Karpas-422 (cell line): ENCODE measurements around the gene FBP1. TPM values are rescaled to one million over a fixed set of nuclear protein-coding genes. Genes with fewer than 3 reads are reported as not detected.
A peak's percentile ranks its signal among the peaks of the same experiment; 100 is the strongest.

Experiments
- DNase-seq: peaks from one replicate; pipeline ENCODE4 v3.0.0-alpha.2; 2015
- H2AFZ ChIP-seq: fragments of 200-600 bp; sonication (generic); 2 replicates; pipeline ENCODE4 v1.6.1; 2014; ENCODE audit warnings: antibody characterized with exemption, low read length, mixed read lengths
- H3K27ac ChIP-seq: fragments of 200-600 bp; sonication (generic); 2 replicates; pipeline ENCODE4 v1.5.1; 2014; ENCODE audit warnings: mild to moderate bottlenecking, low read length, moderate library complexity
- H3K27me3 ChIP-seq: fragments of 200-600 bp; sonication (generic); 2 replicates; pipeline ENCODE4 v1.6.1; 2014; ENCODE audit warnings: low read length, mixed read lengths
- H3K36me3 ChIP-seq: fragments of 200-600 bp; sonication (generic); 2 replicates; pipeline ENCODE4 v1.6.1; 2014; ENCODE audit warnings: low read length, mixed read lengths; ENCODE audit not compliant: insufficient read depth
- H3K4me1 ChIP-seq: fragments of 200-600 bp; sonication (generic); 2 replicates; pipeline ENCODE4 v1.6.1; 2014; ENCODE audit warnings: mild to moderate bottlenecking, low read length, mixed read lengths
- H3K4me2 ChIP-seq: fragments of 200-600 bp; sonication (generic); 2 replicates; pipeline ENCODE4 v1.6.1; 2014; ENCODE audit warnings: low read length, low read depth, mild to moderate bottlenecking; ENCODE audit not compliant: poor library complexity, severe bottlenecking
- H3K4me3 ChIP-seq: fragments of 200-600 bp; sonication (generic); 2 replicates; pipeline ENCODE4 v1.5.1; 2014; ENCODE audit warnings: mild to moderate bottlenecking, antibody characterized with exemption, low read length, mixed read lengths
- H3K79me2 ChIP-seq: fragments of 200-600 bp; sonication (generic); 2 replicates; pipeline ENCODE4 v1.6.1; 2014; ENCODE audit warnings: mild to moderate bottlenecking, low read length, mixed read lengths
- H3K9ac ChIP-seq: fragments of 200-600 bp; sonication (generic); 2 replicates; pipeline ENCODE4 v1.6.0; 2014; ENCODE audit warnings: low read length
- H3K9me2 ChIP-seq: fragments of 200-600 bp; sonication (generic), shearing (Covaris generic); replicated peaks from 2 replicates; pipeline ENCODE4 v1.6.0; 2014; ENCODE audit warnings: mild to moderate bottlenecking, low read length, moderate library complexity; ENCODE audit not compliant: insufficient read depth
- H3K9me3 ChIP-seq: fragments of 300-700, 200-600 bp; sonication (generic); 2 replicates; pipeline ENCODE4 v1.6.1; 2014; ENCODE audit warnings: low read length, mixed read lengths
- H4K20me1 ChIP-seq: fragments of 200-600 bp; sonication (generic); 2 replicates; pipeline ENCODE4 v1.6.1; 2014; ENCODE audit warnings: mild to moderate bottlenecking, antibody characterized with exemption, low read length, low read depth; ENCODE audit not compliant: insufficient read depth
- total RNA-seq: library from RNA; depleted of rRNA; stranded (reverse); fragments of >200 nt; shearing (Covaris generic); gene quantifications from 2 replicates; pipeline ENCODE4 v1.2.3, GENCODE V29; 2014; ENCODE audit warnings: low replicate concordance

The FBP1 gene
- total RNA-seq, 1 experiment from 2014 or later: not detected

GRCh38 chr9:94623253-94623652 lies 16.1 kb downstream of the FBP1 start:
- no peak overlapping the region for H3K4me2 ChIP-seq
- no peaks in the 10 kb centered on the region for H4K20me1 ChIP-seq

GRCh38 chr9:94622087-94622800 lies 17.1 kb downstream of the FBP1 start:
- Histone ChIP-seq H4K20me1 (no peaks in the 10 kb centered on the region), H2AFZ (no peak overlapping the region), H3K27me3 (no peaks in the 10 kb centered on the region), H3K9ac (no peak overlapping the region), H3K9me2 (no peaks in the 10 kb centered on the region), H3K36me3 (no peaks in the 10 kb centered on the region), H3K79me2 (no peaks in the 10 kb centered on the region), H3K27ac (no peak overlapping the region), H3K4me1 (no peaks in the 10 kb centered on the region), H3K4me3 (no peak overlapping the region), H3K4me2 (no peak overlapping the region), H3K9me3 (no peaks in the 10 kb centered on the region)
- no peak for DNase-seq

More at GRCh38 chr9:94623253-94623652, 16.1 kb downstream of the FBP1 start:
- Histone ChIP-seq H3K27ac (no peak overlapping the region), H3K9me2 (no peaks in the 10 kb centered on the region), H3K9me3 (no peaks in the 10 kb centered on the region), H3K9ac (no peak overlapping the region), H2AFZ (peak overlapping the region; percentile 18; the same call in 1 of the 2 replicates), H3K4me1 (no peaks in the 10 kb centered on the region), H3K36me3 (no peaks in the 10 kb centered on the region), H3K27me3 (no peaks in the 10 kb centered on the region), H3K4me3 (no peak overlapping the region), H3K79me2 (no peaks in the 10 kb centered on the region)
- DNase-seq: peak; percentile 84

GRCh38 chr9:94619026-94619425 lies 20.3 kb downstream of the FBP1 start:
- no peak overlapping the region for H2AFZ ChIP-seq

GRCh38 chr9:94613003-94613402 lies 26.3 kb downstream of the FBP1 start:
- H3K9me3 ChIP-seq: no peaks in the 10 kb centered on the region
- H3K4me3 ChIP-seq: no peak overlapping the region
- DNase-seq: no peak
- H3K9me2 ChIP-seq: no peaks in the 10 kb centered on the region
- H3K36me3 ChIP-seq: no peaks in the 10 kb centered on the region
- H3K27me3 ChIP-seq: no peaks in the 10 kb centered on the region
- H3K79me2 ChIP-seq: no peaks in the 10 kb centered on the region
- no peaks in the 10 kb centered on the region for H4K20me1 ChIP-seq
- no peak overlapping the region for H3K4me2 ChIP-seq
- H2AFZ ChIP-seq: no peak overlapping the region
- H3K4me1 ChIP-seq: no peaks in the 10 kb centered on the region
- H3K9ac ChIP-seq: no peak overlapping the region
- H3K27ac ChIP-seq: no peak overlapping the region

More at GRCh38 chr9:94619026-94619425, 20.3 kb downstream of the FBP1 start:
- H3K9me3 ChIP-seq: no peaks in the 10 kb centered on the region
- H3K27me3 ChIP-seq: no peaks in the 10 kb centered on the region
- H3K79me2 ChIP-seq: no peaks in the 10 kb centered on the region
- no peak overlapping the region for H3K4me3 ChIP-seq
- no peaks in the 10 kb centered on the region for H4K20me1 ChIP-seq
- H3K4me1 ChIP-seq: no peaks in the 10 kb centered on the region
- no peaks in the 10 kb centered on the region for H3K9me2 ChIP-seq
- no peak overlapping the region for H3K27ac ChIP-seq
- H3K4me2 ChIP-seq: no peak overlapping the region
- no peak overlapping the region for H3K9ac ChIP-seq
- no peak for DNase-seq
- H3K36me3 ChIP-seq: no peaks in the 10 kb centered on the region

GRCh38 chr9:94612071-94612470 lies 27.2 kb downstream of the FBP1 start:
- Histone ChIP-seq H3K27ac (no peak overlapping the region), H3K36me3 (no peaks in the 10 kb centered on the region), H3K9ac (no peak overlapping the region), H3K27me3 (no peaks in the 10 kb centered on the region), H3K4me3 (no peak overlapping the region), H3K4me1 (no peaks in the 10 kb centered on the region), H3K9me2 (no peaks in the 10 kb centered on the region), H3K79me2 (no peaks in the 10 kb centered on the region), H2AFZ (no peak overlapping the region), H4K20me1 (no peaks in the 10 kb centered on the region), H3K4me2 (no peak overlapping the region), H3K9me3 (no peaks in the 10 kb centered on the region)
- no peak for DNase-seq

- Histone ChIP-seq H3K4me1 (no peaks in the 10 kb centered on the region), H3K79me2 (no peaks in the 10 kb centered on the region), H3K9me2 (no peaks in the 10 kb centered on the region), H3K4me2 (no peak overlapping the region), H3K27me3 (no peaks in the 10 kb centered on the region), H3K9me3 (no peaks in the 10 kb centered on the region), H4K20me1 (no peaks in the 10 kb centered on the region), H3K36me3 (no peaks in the 10 kb centered on the region), H3K4me3 (no peak overlapping the region), H2AFZ (no peak overlapping the region), H3K27ac (no peak overlapping the region), H3K9ac (no peak overlapping the region)
- peak; percentile 32 for DNase-seq
Observed at GRCh38 chr9:94611638-94612068, 27.7 kb downstream of the FBP1 start.

- Histone ChIP-seq H3K79me2 (no peaks in the 10 kb centered on the region), H3K4me1 (no peaks in the 10 kb centered on the region), H3K27ac (no peak overlapping the region), H3K9ac (no peak overlapping the region), H3K27me3 (no peaks in the 10 kb centered on the region), H3K36me3 (no peaks in the 10 kb centered on the region), H3K9me3 (no peaks in the 10 kb centered on the region), H4K20me1 (no peaks in the 10 kb centered on the region), H3K4me2 (no peak overlapping the region), H2AFZ (no peak overlapping the region), H3K9me2 (no peaks in the 10 kb centered on the region), H3K4me3 (no peak overlapping the region)
- peak; percentile 16 for DNase-seq
Observed at GRCh38 chr9:94610181-94610606, 29.1 kb downstream of the FBP1 start.

- Histone ChIP-seq H3K9ac (no peak overlapping the region), H4K20me1 (no peaks in the 10 kb centered on the region), H2AFZ (no peak overlapping the region), H3K27me3 (no peaks in the 10 kb centered on the region), H3K79me2 (no peaks in the 10 kb centered on the region), H3K36me3 (no peaks in the 10 kb centered on the region), H3K4me3 (no peak overlapping the region), H3K9me3 (no peaks in the 10 kb centered on the region), H3K9me2 (no peaks in the 10 kb centered on the region), H3K27ac (no peak overlapping the region), H3K4me1 (peaks cover 3% of the 10 kb centered on the region), H3K4me2 (no peak overlapping the region)
- DNase-seq: peak; percentile 19
Observed at GRCh38 chr9:94607423-94607691, 32.0 kb downstream of the FBP1 start.
